Jurkat, Clone E6-1 (cell line): ENCODE data around the gene DYNC1H1.

Source experiments
- DNase-seq: peaks from one replicate; pipeline ENCODE4 v3.0.0-alpha.2; 2011; ENCODE audit warnings: low read depth, low spot score
- H3K4me3 ChIP-seq: 2 replicates; pipeline ENCODE4 v1.5.1; 2011; ENCODE audit warnings: mild to moderate bottlenecking, low read length, control low read depth, moderate library complexity

Gene DYNC1H1

DNA sequence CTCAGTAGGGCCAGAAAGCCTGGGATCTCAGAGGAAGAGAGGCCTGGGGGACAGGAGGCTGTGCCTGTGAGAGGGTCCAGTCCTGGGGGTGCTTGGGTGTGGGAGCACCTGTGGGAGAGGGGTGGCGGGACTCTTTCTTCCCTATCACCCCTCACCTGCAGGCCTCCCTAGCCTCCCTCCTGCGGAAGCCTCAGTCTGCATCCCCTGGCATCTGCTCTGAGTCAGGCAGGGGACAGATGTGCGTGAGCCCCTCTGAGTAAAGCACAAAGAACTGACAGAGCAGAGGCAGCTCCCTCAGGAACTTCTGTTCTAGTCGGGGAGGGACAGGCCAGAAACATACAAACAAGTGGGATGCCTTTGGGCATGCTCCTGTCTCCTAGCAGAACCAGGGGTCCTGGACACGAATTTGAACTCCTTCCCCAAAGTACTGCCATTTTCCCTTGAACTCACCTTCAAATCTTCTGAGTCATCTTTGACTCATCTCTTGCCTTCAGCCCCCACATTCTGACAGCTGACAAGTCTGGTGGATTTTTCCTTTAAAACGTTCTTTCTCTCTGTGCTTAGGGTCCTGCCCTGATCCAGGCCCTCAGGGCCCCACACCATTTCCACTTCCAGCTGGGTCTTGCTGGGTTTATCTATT is 131.0 kb downstream of the DYNC1H1 start:
- no peak for DNase-seq
- H3K4me3 ChIP-seq, result no peak overlapping the region

DNA sequence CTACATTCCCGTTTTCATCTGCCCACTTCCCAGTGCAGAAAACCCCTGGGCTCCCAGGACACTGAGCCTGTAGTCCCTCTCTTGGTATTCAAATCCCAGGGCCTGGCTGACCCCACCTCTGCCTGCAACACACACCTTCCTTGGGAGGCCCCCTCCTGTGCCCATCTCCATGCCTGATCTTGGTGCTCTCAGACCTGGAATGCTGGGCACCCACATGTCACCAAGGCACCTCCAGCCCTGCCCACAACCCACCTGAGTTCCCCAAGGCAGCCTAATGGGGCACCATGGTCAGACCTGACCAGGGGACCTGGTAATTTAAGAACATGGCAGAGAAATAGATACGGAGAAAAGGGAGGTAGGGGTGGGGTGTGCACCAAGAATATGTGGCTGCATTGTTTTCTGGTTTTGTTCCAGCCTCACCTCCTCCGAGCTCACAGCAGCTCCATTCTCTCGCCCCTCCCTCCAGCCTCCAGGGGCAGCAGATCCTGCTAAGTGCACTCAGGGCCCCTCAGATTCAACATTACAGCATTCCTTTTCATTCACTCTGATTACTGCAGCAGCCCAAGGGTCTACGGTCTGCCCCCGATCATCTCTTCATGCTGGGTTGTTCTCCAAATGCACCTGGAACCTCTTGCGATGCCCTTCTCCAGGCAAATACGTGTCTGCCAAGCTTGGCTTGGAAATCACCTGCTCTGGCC is 131.6 kb downstream of the DYNC1H1 start:
- H3K4me3 ChIP-seq, result no peak overlapping the region

DNA sequence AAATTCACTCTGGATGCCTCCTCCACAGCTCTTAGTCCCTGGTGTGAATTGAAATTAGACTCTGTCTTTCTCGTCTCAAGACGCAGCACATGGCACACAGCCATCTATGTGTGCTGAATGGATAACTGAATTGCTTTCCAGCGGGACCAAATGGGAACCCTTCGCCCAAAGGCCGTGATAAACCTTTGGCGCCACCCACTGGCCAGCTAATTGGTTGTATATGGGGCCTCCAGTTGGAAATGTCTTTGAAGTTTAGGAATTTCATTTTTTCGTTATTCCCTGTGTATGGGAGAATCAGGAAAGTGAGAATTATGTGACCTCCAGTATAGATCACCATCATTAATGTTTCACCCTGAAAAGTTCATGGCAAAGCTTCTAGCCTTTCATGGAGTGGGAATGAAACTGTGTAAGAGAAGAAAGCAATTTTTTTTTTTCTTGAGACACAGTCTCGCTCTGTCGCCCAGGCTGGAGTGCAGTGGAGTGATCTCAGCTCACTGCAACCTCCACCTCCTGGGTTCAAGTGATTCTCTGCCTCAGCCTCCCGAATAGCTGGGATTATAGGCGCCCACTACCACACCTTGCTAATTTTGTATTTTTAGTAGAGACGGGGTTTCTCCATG is 132.3 kb downstream of the DYNC1H1 start:
- no peak overlapping the region for H3K4me3 ChIP-seq
- DNase-seq, result no peak

More for the DNA sequence above, 131.6 kb downstream of the DYNC1H1 start:
- no peak for DNase-seq

DNA sequence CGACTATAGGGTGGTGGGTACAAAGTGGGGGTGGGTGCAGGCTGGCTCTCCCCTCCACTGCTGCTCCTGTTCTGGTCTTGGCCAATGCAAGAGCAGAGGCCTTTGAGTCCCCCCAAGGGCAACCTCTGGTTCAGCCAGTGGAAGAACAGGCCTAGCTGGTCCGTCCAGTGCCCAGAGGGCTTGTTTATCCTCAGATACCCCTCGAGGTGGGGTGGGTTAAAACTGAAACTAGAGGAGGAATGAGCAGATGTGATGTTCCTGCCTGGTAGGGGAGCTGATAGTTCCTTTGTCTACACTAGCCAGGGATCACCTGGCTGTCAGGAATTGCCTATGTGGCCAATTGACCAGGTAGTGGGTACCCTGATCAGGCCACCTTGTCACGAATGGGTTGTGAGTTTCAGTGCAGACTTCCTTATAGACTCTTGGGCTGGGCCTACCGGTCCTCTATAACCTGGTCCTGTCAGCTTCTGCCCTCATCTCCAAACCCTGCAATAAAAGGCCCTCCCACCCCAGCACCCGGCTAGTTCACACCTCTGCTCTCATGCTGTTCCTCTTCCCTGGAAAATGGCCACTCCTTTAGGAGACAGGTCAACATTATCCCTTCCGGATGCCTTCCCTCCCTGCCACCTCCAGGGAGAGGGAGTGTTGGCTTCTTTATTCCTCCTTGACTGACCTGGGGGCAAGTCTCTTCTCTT is 133.2 kb downstream of the DYNC1H1 start:
- no peak for DNase-seq
- no peak overlapping the region for H3K4me3 ChIP-seq

DNA sequence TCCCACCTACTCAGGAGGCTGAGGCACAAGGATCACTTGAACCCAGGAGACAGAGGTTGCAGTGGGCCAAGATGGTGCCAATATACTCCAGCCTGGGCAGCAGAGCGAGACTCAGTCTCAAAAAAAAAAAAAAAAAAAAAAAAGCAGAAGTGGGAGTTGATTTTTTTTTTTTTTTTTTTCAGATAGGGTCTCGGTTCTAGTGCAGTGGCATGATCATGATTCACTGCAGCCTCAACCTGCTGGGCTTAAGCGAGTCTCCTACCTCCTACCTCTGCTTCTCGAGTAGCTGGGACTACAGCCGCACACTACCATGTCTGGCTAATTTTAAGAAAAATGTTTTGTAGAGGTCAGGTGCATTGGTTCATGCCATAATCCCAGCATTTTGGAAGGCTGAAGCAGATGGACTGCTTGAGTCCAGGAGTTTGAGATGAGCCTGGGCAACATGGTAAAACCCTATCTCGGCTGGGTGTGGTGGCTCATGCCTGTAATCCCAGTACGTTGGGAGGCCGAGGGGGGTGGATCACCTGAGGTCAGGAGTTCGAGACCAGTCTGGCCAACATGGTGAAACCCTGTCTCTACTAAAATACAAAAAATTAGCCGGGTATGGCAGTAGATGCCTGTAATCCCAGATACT is 138.8 kb downstream of the DYNC1H1 start:
- H3K4me3 ChIP-seq, result no peak overlapping the region

DNA sequence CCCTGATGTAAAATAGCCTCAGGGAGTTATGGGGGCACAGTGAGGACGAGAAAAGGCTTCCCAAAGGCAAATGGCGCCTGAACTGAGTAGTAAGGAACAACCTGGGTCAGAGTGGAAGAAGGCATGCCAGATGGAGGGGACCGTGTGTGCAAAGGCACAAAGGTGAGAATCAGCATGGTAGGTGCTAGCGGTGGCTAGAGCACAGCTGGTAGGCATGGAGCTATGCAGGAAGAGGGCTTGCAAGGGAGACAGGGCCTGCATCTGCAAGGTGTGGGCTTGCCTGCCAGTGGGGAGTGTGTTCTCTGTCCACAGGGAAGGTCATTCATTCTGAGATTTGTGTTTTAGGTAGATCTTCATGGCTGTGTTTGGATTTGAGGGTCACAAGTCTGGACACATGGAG is 141.0 kb downstream of the DYNC1H1 start:
- no peak for DNase-seq

More for the DNA sequence above, 138.8 kb downstream of the DYNC1H1 start:
- no peak for DNase-seq

More for the DNA sequence above, 141.0 kb downstream of the DYNC1H1 start:
- no peak overlapping the region for H3K4me3 ChIP-seq
